HG03432 (cell line): ENCODE measurements around the gene BCL2L11.

ENCODE experiments used
- ATAC-seq: cut with Tn5 transposase; IDR thresholded peaks from one replicate; pipeline ENCODE4 v1.9.1; 2021; ENCODE audit warnings: mild to moderate bottlenecking, moderate library complexity; ENCODE audit not compliant: unreplicated experiment

The BCL2L11 gene

DNA sequence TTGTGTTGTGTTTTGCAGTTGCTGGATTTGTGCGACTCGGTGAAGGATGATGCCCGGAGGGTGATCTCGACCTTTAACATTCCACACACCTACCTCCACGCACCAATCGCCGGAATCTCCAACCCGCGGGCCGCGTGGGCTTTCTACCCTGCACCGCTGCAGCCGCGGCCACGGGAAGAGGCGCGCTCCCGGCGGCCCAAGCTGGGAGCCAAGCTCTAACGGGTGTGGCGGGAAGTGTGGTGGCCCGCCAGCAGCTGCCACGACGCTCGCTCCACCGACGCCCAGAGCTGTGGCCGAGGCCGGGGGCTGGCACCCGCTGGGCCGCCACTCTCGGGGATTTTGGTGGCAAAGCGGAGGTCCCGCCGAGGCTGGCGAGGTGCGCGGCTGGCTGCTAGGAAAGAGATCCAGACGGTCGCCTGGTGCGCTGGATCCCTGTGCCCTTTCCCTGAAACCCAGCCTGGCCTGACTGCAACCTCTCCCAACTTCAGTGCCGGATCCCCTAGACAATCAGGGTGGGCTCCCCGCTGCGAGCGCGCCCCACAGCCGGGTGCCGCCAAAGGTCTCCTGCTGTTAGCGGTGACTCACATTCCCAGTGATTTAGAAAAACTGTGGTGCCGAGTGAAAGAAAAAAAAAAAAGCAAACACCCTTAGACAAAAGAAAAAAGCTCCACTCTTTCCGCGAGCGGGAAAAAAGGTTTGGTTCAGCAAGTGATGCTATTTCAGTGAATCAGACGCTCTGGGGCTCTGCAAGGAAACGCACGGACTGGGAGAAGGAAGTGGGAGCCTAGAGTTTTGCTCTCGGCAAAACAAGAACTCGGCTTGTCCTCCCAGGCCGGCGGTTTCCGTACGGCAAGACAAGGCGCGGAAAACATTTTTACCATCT lies 2.9 kb upstream of the BCL2L11 start:
- ATAC-seq = no peak

DNA sequence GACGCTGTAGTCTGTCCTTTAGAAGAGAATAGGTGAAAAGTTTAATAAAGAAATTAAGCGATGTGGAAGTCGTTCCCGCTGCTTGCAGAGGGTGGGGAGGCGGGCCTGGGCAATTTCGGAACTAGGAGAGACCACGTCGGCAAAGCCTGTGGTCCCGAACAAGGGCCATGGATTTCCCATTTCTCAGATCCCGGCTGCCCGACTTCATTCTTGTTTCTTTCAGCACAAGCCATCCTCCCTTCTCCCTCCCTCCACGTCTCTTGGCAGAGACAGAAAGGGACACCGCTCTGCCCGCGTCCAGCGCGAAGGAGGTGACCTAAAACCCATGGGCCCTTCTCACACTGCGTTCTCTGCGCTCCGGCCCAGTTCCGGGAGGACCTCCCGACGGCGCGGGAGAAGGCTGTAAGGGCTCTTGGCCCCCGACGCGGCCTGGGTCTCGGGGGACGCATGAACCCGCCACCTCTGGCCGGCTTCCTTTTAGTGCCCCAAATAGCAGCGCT lies 2.2 kb upstream of the BCL2L11 start:
- ATAC-seq = no peak

- no peak for ATAC-seq
These were observed 1.5 kb upstream of the BCL2L11 start for GRCh38 chr2:111118981-111119821.

- ATAC-seq = no peak
These were observed 877 bp upstream of the BCL2L11 start for GRCh38 chr2:111119822-111120252.

DNA sequence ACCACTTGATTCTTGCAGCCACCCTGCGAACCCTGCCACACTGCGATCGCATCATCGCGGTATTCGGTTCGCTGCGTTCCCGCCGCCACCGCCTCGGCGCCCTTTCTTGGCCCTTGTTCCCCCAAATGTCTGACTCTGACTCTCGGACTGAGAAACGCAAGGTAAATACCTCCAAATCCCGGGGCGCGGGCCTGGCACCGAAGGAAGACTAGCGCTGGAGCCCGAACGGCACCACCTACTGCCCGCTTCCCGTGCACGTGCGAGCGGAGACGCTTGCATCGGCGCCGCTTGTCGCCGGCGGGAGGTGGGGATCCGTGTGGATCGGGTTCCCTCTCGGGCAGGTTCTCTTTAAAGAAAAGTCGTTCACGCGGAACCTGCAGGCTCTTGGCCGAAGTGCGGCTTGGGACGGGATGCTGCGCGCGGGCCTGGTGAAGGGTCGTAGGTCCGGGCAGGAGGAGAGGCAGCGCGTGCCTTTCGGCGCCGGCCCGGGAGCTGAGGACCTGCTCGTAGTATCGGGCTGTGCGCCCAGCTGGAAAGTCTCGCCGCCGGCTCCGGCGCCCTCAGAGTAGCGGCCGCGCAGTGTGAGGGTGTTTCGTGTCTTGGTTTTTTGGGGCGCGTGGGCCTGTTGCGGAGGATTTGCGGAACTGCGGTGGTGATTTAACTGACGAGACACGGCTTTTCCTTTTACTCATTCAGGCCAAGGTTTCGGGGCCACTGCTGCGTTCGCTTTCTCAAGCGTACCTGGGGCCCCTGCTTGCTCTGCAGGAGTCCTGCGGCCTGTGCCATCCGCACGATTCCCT lies 514 bp downstream of the BCL2L11 start:
- peak; percentile 4 for ATAC-seq

- peak; percentile 56 for ATAC-seq
These were observed 1.3 kb downstream of the BCL2L11 start for GRCh38 chr2:111121828-111122630.

GRCh38 chr2:111122631-111123421 lies 2.1 kb downstream of the BCL2L11 start:
- ATAC-seq = peak; percentile 1

GRCh38 chr2:111123751-111124150 lies 3.0 kb downstream of the BCL2L11 start:
- no peak for ATAC-seq

DNA sequence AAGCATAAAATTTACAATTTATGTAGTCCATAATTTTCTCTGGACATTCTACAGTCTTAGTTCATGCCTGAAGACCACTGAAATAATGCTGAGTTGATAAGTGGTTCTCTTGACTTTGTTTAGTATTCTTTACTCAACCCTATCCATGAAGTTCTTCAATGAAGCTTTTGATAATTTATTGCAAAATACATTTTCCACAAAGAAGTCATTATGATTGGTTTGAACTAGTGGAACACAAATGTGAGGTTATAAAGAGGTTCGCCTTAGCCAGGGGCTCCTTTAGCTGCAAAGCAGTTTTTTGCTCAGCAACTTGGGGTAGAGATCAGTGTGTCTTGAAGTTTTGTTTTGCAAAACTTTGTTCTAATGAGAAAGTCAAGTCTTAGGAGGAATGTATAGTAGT lies 5.9 kb downstream of the BCL2L11 start:
- ATAC-seq = no peak

- no peak for ATAC-seq
These were observed 6.6 kb downstream of the BCL2L11 start for GRCh38 chr2:111127351-111127750.

- no peak for ATAC-seq
These were observed 7.4 kb downstream of the BCL2L11 start for GRCh38 chr2:111128096-111128495.

- peak; percentile 39 for ATAC-seq
These were observed 12.9 kb downstream of the BCL2L11 start for GRCh38 chr2:111133603-111134002.

- no peak for ATAC-seq
These were observed 13.3 kb downstream of the BCL2L11 start for GRCh38 chr2:111134055-111134454.

GRCh38 chr2:111135237-111135909 lies 14.7 kb downstream of the BCL2L11 start:
- ATAC-seq = no peak

DNA sequence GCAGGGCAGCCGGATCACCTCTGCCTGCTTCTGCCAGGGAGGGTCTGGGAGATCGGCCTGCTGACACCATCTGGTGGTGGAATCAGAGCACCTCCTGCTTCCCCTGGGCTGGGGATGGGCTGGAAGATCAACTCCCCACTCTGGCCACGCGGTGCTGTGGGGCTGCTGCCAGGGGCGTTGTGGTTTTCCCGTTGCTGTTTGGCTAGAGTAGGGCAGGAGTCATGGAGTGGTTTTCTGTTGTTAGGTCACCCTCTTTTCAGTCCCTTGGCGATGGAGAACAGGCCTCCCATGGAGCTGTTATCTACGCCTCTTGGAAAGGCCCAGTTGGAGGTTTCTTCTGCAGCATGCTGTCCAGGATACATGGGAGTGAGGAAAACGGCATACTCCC lies 15.2 kb downstream of the BCL2L11 start:
- no peak for ATAC-seq

GRCh38 chr2:111138839-111139238 lies 18.1 kb downstream of the BCL2L11 start:
- ATAC-seq = no peak

DNA sequence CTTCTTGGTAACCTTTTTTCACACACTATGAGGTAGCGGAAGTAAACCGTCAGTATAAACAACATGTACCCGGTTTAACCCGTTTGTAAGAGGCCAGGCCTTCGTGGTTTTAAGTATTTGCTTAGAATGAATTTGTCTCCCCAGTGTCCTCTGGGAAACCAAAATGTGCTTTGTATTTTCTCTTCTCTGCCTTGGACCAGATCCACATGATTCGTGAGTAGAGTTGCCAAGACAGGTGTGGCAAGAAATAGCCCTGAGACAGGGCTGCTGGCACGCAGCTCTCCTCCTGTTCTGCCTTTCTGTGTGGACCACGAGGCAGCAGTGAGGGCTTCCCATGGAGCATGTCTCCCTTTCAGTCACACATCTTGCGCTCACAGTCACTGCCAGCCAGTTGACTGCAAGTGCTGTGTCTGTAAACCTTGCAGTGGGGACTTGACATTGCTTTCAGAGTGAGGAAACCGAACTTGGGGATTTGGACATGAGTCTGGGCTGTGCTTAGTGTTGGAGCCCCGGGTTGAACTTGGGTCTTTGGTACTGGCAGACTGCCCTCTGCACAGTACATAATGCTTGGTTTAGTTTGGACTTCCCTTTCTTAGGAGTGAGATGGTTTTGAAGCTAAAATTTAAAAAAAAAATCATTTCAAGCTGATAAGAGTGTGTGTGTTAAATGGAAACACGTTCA lies 19.1 kb downstream of the BCL2L11 start:
- ATAC-seq = no peak

DNA sequence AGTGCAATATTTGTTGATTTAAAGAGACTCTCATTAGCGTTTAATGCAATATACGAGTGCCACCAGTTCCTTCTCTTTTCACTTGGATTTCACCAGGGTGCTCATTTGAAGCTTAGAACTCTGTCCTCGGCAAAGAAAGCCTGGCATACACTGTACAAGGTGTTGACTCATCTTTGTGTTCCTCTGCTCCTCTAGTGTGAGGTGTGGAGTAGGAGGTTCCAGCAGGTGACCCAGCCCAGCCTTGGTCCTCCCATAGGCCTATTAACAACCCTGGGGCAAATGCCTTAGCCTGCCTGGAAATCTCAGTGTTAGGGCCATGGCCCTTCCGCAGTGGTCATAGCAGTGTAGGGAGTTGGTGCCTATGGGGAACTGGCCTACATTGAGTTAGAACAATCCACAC lies 20.1 kb downstream of the BCL2L11 start:
- ATAC-seq = no peak
